Limb (tissue), 2 donors: ENCODE results near the gene BRSK2.

Experiments used
- DNase-seq, 2 donors: peaks; one replicate each; pipeline ENCODE4 v3.0.0-alpha.2; 2016; ENCODE audit errors: extremely low spot score in 2 of 2

The BRSK2 gene

DNA sequence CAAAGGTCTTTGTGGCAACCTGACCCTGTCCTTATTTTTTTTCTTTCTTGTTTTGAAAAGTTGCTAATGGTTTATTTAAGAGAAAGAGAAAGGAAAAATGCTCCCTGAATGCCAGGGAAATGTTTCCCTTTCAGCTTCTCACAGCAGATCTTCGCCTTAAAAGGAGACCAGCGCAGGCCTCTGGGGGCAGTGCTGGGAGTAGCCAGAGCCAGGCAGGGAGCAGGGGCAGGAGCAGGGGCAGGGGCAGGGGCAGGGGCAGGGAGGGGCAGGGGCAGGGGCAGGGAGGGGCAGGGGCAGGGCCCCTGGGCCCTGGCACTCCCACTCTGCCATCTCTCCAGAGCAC, 91.7 kb downstream of the BRSK2 start:
- no peak for DNase-seq

DNA sequence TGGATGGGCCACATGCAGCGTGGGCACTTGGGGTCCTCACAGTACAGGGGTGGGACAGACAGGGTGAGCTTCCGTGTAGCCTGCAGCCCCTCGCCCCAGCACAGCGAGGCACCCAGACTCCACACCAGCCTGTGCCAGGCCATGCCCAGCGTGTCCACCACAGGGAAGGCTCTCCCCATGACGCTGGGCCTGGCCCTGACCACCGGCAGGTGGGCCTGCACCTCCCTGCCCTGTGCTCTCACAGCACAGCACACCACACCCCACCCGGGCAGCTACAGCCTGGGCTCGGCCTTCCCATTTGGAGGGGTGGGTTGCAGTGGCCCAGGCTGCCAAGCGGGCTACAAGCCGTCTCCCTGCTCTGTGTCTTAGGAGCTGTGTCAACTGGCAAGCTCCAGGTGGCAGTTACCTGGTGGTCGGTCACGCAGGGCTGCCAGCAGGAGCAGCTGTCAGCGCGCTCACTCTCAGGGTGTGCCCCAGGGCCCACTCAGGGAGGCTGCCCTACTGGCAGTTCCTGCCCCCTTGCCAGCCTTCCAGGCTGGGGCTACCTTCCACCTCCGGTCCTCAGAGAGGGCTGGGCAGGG, 92.2 kb downstream of the BRSK2 start:
- no peak for DNase-seq

- DNase-seq = peak in 1 of 2 donors; percentile 29
These were observed 93.1 kb downstream of the BRSK2 start for GRCh38 chr11:1482581-1483444.

GRCh38 chr11:1483445-1483961, 93.8 kb downstream of the BRSK2 start:
- no peak for DNase-seq

GRCh38 chr11:1484061-1484671, 94.4 kb downstream of the BRSK2 start:
- no peak for DNase-seq

- DNase-seq = no peak
These were observed 95.2 kb downstream of the BRSK2 start for GRCh38 chr11:1484695-1485503.

DNA sequence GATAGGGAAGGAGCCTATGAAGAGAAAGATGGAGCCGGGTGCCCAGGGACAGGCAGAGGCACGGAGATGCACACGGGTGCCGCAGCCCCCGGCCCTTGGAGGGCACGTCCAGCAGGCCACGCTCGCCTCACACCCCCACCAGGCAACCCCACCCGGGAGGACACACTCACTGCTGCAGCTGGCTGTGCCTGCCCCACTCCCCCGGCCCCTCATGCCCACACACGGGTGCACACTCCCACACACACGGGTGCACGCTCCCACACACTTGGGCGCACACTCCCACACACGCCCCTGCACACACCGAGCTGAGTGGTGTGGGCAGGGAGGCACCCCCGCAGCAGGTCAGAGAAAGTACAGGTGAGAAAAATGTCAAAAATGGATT, 95.8 kb downstream of the BRSK2 start:
- no peak for DNase-seq

DNA sequence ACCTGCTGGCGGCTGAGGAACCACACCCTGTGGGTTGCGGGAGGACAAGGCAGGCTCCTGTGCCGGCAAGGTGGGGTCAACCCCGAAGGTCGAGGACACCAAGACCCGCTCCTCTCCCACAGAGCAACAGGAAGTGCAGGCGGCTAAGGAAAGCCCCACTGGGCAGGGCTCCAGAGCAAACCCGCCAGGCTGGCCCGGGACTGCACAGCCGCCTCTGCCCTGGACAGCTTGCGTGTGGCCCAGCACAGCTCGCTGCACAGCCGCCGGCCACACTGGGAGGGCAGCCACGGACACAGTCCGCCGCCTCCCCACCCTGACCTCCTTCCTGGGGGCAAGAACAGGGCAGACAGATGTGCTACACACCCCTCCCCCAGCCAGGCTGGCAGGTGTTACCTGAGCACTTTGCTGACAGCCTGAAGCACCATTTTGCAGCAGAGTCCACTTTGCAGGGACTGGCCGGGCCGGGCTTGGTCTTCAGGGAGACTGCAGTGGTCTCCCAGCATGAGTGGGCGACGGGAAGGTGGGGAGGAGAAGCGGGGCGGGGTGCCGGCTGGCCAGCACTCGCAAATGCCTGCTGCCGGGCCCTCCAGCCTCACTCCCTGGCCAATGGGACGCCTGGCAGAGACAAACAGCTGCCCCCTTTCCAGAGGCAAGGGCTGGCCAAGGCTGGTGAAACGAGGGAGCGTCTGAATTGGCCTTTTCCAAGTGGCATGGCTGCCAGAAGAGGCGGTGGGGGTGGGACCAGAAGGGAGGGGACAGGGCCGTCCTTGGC, 96.5 kb downstream of the BRSK2 start, which contains the start of gene MOB2:
TSS of gene MOB2 (minus strand) at position 726 of the 772 bp plus-strand sequence. CDS start at position 503, 223 bp downstream.
- DNase-seq = peak in 1 of 2 donors; percentile 31

GRCh38 chr11:1487091-1487850, 97.5 kb downstream of the BRSK2 start:
- no peak for DNase-seq

- DNase-seq = no peak
These were observed 98.3 kb downstream of the BRSK2 start for GRCh38 chr11:1487851-1488574.

- no peak for DNase-seq
These were observed 98.9 kb downstream of the BRSK2 start for GRCh38 chr11:1488575-1489180.

DNA sequence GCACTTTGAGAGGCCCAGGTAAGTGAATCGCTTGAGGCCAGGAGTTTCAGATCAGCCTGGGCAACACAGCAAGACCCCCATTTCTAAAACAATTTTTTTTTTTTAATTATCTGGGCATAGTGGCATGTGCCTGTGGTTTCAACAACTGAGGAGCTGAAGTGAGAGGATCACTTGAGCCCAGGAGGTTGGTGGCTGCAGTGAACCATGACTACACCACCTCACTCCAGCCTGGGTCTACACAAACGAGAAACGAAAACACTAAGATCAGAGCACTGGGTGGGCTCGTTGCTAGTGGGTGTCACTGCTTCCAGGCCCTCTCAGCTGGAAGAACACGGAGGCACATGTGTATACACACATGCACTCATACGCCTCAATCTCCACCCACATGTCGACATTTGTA, 100.9 kb downstream of the BRSK2 start:
- no peak for DNase-seq

GRCh38 chr11:1491379-1491778, 101.6 kb downstream of the BRSK2 start:
- DNase-seq = no peak

- DNase-seq = no peak
These were observed 104.0 kb downstream of the BRSK2 start for GRCh38 chr11:1493650-1494244.

DNA sequence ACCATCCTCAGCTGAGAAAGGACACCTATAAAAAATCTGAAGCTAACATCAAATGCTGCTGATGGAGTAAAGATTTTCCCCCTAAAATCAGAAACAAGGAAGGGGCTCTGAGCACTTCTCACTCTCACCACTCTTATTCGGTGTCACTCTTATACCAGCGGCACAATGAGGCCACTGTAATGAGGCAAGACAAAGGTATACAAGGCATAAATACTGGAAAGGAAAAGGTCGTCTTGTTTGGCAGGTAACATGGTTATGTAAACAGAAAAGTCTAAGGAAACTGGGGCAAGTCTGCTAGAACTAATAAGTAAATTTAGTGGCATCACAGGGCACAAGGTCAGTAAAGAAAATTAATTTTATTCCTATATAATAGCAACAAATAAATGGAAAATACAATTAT, 104.9 kb downstream of the BRSK2 start:
- no peak for DNase-seq

DNA sequence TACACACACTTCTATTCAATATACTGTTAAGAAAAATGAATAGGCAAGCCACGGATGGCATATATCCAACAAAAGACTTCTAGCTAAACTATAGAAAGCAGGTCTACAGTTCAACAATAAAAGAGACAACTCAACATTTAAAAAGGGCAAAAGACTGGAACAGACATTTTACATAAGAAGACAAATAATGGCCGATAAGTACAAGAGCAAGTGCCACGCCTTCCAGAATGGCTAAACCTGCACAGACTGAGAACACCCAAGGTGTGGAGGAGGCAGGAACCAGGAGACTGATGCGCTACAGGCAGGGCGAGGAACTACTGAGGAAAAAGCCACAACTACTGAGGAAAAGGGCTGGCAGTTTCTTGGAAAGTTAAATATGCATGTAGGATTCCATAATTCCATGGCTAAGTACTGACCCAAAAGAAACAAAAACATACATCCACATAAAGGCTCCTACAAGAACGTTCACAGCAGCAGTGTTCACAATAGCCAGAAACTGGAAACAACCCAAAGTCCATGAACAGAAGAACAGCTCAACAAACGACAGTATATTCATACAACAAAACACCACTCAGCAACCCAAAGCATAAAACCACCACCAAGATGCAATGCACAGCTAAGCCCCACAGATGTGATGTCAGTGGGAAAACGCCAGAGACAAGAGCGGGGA, 106.5 kb downstream of the BRSK2 start:
- DNase-seq = no peak

DNA sequence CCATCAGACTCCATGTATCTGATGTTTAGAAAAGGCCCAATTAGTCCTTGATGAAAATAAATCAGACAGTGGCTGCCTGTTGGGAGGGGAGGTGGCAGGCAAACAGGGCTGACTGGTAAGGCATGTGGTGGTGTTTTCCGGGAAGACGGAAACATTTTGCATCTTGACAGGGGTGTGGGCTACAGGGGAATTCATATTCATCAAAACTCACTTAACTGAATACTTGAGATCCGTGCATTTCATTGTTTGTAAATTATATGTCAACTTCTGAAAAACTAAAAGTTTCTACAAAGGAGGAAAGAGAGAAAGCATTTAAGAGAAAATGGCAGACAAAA, 107.0 kb downstream of the BRSK2 start:
- no peak for DNase-seq

DNA sequence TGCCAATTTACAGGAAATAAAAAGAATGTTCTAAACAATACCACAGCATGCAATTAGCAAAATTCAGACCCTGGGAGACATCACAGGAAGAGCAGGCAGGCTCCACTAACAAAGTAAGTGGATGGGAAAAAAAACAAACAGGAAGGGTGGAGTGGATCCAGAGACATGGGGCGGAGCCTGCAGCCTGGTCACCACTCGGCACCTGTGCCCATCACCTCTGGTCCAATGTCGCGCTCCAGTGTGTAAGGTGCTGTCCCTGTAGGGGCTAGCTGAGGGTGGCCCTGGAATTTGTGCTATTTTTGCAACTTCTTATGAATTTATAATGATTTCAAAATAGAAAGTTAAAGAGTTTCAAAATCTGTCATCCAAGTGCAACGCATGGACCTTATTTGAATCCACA, 107.9 kb downstream of the BRSK2 start:
- DNase-seq = no peak
